Activated CD4-positive, alpha-beta T cell treated with anti-CD3 and anti-CD28 coated beads, Interleukin-2, Interleukin-4, amounts not matched to agents 100 ng/mL and 50 ng/mL, durations not matched to agents 16 hours and 8 hours (primary cell): ENCODE measurements around the gene LGI4.
"Not testable (repeated sequence)": the region's sequence is repeated elsewhere in the genome, so short reads cannot be mapped to it uniquely, and the experiment has no call there.

Experiments used
- DNase-seq: peaks from one replicate; pipeline ENCODE4 v3.0.0-alpha.2; 2020; ENCODE audit warnings: low spot score

Gene LGI4

GRCh38 chr19:35141837-35142605 lies 7.2 kb upstream of the LGI4 start:
- DNase-seq: no peak

- peak; percentile 96 for DNase-seq
Measured at GRCh38 chr19:35140962-35141836, 6.3 kb upstream of the LGI4 start.

GRCh38 chr19:35140207-35140961 lies 5.5 kb upstream of the LGI4 start:
- no peak for DNase-seq

- no peak for DNase-seq
Measured at GRCh38 chr19:35138305-35138892, 3.5 kb upstream of the LGI4 start, which contains the start of gene FXYD1. TSS of gene FXYD1 (plus strand) at chr19:35138824. CDS start at chr19:35140080, 1,256 bp downstream.

GRCh38 chr19:35136977-35137702 lies 2.3 kb upstream of the LGI4 start:
- no peak for DNase-seq

GRCh38 chr19:35136231-35136630 lies 1.4 kb upstream of the LGI4 start:
- DNase-seq: no peak

GRCh38 chr19:35135389-35135909 lies 590 bp upstream of the LGI4 start:
- DNase-seq: peak; percentile 60

GRCh38 chr19:35133826-35134225 lies 1.0 kb downstream of the LGI4 start:
- no peak for DNase-seq

- no peak for DNase-seq
Measured at GRCh38 chr19:35132254-35132653, 2.6 kb downstream of the LGI4 start.

GRCh38 chr19:35130761-35131720 lies 3.8 kb downstream of the LGI4 start:
- DNase-seq: no peak

GRCh38 chr19:35129724-35130274 lies 5.1 kb downstream of the LGI4 start:
- DNase-seq: not testable (repeated sequence)

- no peak for DNase-seq
Measured at GRCh38 chr19:35128398-35129057, 6.3 kb downstream of the LGI4 start.

- DNase-seq: no peak
Measured at GRCh38 chr19:35127871-35128270, 7.0 kb downstream of the LGI4 start.

GRCh38 chr19:35126624-35126959 lies 8.3 kb downstream of the LGI4 start:
- no peak for DNase-seq

GRCh38 chr19:35125749-35126623 lies 8.9 kb downstream of the LGI4 start:
- DNase-seq: no peak

GRCh38 chr19:35125270-35125717 lies 9.6 kb downstream of the LGI4 start:
- no peak for DNase-seq

- peak; percentile 86 for DNase-seq
Measured at GRCh38 chr19:35124098-35125060, 10.5 kb downstream of the LGI4 start.
